ENCODE measurements around the gene CDH4. TPM values are rescaled to one million over a fixed set of nuclear protein-coding genes. Genes with fewer than 3 reads are reported as not detected.

Gene CDH4
- total and polyA plus RNA-seq, 2 of the 8 experiments (the other 6 are each of a cell fraction or from before 2014, with no cell fraction given): 4.3 to 7.9 TPM

DNA sequence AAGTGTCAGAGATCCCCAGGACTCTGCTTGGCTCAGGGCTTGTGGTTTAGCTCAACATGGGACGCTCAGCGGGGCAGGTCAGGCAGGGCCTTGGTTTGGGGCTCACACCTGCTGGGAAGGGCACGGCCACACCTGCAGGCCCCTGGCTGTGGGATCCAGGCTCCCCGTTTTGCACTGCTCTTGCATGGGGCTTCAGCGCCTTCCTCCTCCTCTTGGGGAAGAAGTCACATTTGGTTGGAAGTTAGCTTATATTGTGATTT lies 378.3 kb downstream of the CDH4 start:
- H3K79me1 ChIP-seq (ENCODE audit: low read depth, low read length): 0 out of 2 replicates have a peak, but pooled peaks cover 2% of the 10 kb centered on the region
- 88% methylated on average over 5 of the region's 5 CpGs; no CpG with 5 or more reads in 1 of the 2 experiments for WGBS, 2 experiments (ENCODE audit: extremely low coverage in 1 of 2, insufficient coverage in 1 of 2, insufficient read length in 1 of 2, insufficient replicate concordance in 2 of 2, low coverage in 1 of 2, low lambda C conversion rate in 2 of 2, missing lambda C conversion rate in 1 of 2)
- TF ChIP-seq JUN (IDR thresholded peaks at IDR 0.05; ENCODE audit: low read depth, low read length) (no peak), KDM1A (IDR thresholded peaks at IDR 0.05; ENCODE audit: borderline replicate concordance, low read length) (no peak)
- no peak overlapping the region for H3K56ac ChIP-seq (replicated peaks; ENCODE audit: insufficient read length, low read depth, low read length)
- H3K79me2 ChIP-seq (ENCODE audit: control insufficient read depth in 1 of 2, insufficient read depth in 2 of 2, low read length in 2 of 2): no peaks in the 10 kb centered on the region
- peaks cover 10% of the 10 kb centered on the region; the same call in 1 of the 2 replicates for H3K23me2 ChIP-seq (ENCODE audit: low read depth, low read length)
- H3K9me3 ChIP-seq (ENCODE audit: insufficient read depth in 2 of 2, low read depth in 1 of 2, low read length in 1 of 2): no peaks in the 10 kb centered on the region
- no peaks in the 10 kb centered on the region for H3K36me3 ChIP-seq (ENCODE audit: control insufficient read depth in 2 of 4, insufficient read depth in 4 of 4, low read length in 3 of 4)
- no peak overlapping the region for H4K8ac ChIP-seq (ENCODE audit: extremely low read depth, insufficient read depth, low read length)
- H2BK5ac ChIP-seq (ENCODE audit: low read depth, low read length): no peak overlapping the region; the same call in 1 of the 2 replicates
- no peak for DNase-seq (ENCODE audit: low read depth in 1 of 2, low spot score in 2 of 2)
- H2AK5ac ChIP-seq (ENCODE audit: low read depth, low read length): no peak overlapping the region
- no peak overlapping the region for H3K14ac ChIP-seq (ENCODE audit: insufficient read length)
- no peak overlapping the region for H2BK120ac ChIP-seq (replicated peaks; ENCODE audit: low read depth, low read length)
- no peak overlapping the region for H3K18ac ChIP-seq (ENCODE audit: extremely low read depth, low read length)
- no peak for FAIRE-seq
- no peak overlapping the region for H3K4me2 ChIP-seq (ENCODE audit: insufficient read depth in 1 of 2, low read depth in 2 of 2, low read length in 2 of 2)
- peaks cover 0 to 2% (median 0%) of the 10 kb centered on the region in 4 experiments; a peak in 1 of 7 replicates for H3K4me1 ChIP-seq (replicated peaks in 1 of 4; ENCODE audit: control insufficient read depth in 3 of 4, insufficient read depth in 4 of 4, low read length in 3 of 4)
- no peak overlapping the region for H4K91ac ChIP-seq (replicated peaks; ENCODE audit: insufficient read length, low read length)
- H3K27me3 ChIP-seq (replicated peaks in 1 of 4; ENCODE audit: control insufficient read depth in 3 of 4, extremely low read depth in 1 of 4, insufficient read depth in 3 of 4, low read length in 3 of 4): peaks cover 0 to 3% (median under 1%) of the 10 kb centered on the region in 4 experiments; a peak in 3 of 7 replicates
- no peak overlapping the region for H3K4me3 ChIP-seq (ENCODE audit: extremely low read depth in 1 of 4, insufficient read depth in 2 of 4, low read depth in 3 of 4, low read length in 4 of 4)
- no peak overlapping the region for H2AFZ ChIP-seq (ENCODE audit: low read length)
- H3K23ac ChIP-seq (ENCODE audit: insufficient read length): no peak overlapping the region
- no peak overlapping the region for H2BK12ac ChIP-seq (ENCODE audit: low read depth, low read length)
- H3K27ac ChIP-seq (ENCODE audit: low read depth, low read length): no peak overlapping the region
- no peak overlapping the region for H2BK15ac ChIP-seq (ENCODE audit: low read length)
- CTCF ChIA-PET (ENCODE audit: partially characterized antibody): interaction anchor here (2.0 kb wide), 1 partner anchor 266 kb away, joined by 4 read pairs; no protein-coding TSS in a partner anchor
- peaks cover 3 to 5% of the 10 kb centered on the region in 2 experiments for H4K20me1 ChIP-seq (replicated peaks in 1 of 2; ENCODE audit: control insufficient read depth in 1 of 2, insufficient read depth in 2 of 2, low read length in 2 of 2)
- H4K5ac ChIP-seq (ENCODE audit: insufficient read length, low read depth, low read length): no peak overlapping the region
- H3K9ac ChIP-seq (replicated peaks in 1 of 4; ENCODE audit: extremely low read depth in 1 of 4, low read depth in 3 of 4, low read length in 3 of 4): no peak overlapping the region
- POLR2A ChIA-PET (ENCODE audit: partially characterized antibody): no interaction called here
- H2BK20ac ChIP-seq (ENCODE audit: low read length): no peak overlapping the region
- no peak overlapping the region for H3K4ac ChIP-seq (replicated peaks; ENCODE audit: insufficient read length, low read depth, low read length)

Measured in H1 (cell line).